MM.1S (cell line): ENCODE data around the gene FOXD4L6.
"Not testable (repeated sequence)": the region's sequence is repeated elsewhere in the genome, so short reads cannot be mapped to it uniquely, and the experiment has no call there.

Experiments
- DNase-seq: peaks from one replicate; pipeline ENCODE4 v3.0.0-alpha.2; 2015
- H2AFZ ChIP-seq: fragments of 300-600 bp; sonication (generic); 2 replicates; pipeline ENCODE4 v1.6.0; 2016; ENCODE audit warnings: antibody characterized with exemption, low read length
- H3F3A ChIP-seq: fragments of 300-600 bp; sonication (generic); 2 replicates; pipeline ENCODE4 v1.6.1; 2016; ENCODE audit warnings: mild to moderate bottlenecking, antibody characterized with exemption, low read length, moderate library complexity, mixed read lengths; ENCODE audit not compliant: insufficient read depth
- H3K27ac ChIP-seq: fragments of 300-600 bp; sonication (generic); 2 replicates; pipeline ENCODE4 v1.5.1; 2016; ENCODE audit warnings: mild to moderate bottlenecking, low read length
- H3K27me3 ChIP-seq: fragments of 300-600 bp; sonication (generic); replicated peaks from 2 replicates; pipeline ENCODE4 v1.6.0; 2016; ENCODE audit warnings: low read length; ENCODE audit not compliant: insufficient read depth
- H3K36me3 ChIP-seq: fragments of 300-600 bp; sonication (generic); replicated peaks from 2 replicates; pipeline ENCODE4 v1.6.1; 2016; ENCODE audit warnings: mild to moderate bottlenecking, low read length, mixed read lengths; ENCODE audit not compliant: insufficient read depth
- H3K4me1 ChIP-seq: fragments of 300-600 bp; sonication (generic); 2 replicates; pipeline ENCODE4 v1.6.1; 2016; ENCODE audit warnings: low read length, mixed read lengths
- H3K4me2 ChIP-seq: fragments of 300-600 bp; sonication (generic); 2 replicates; pipeline ENCODE4 v1.6.0; 2016; ENCODE audit warnings: low read depth, low read length
- H3K4me3 ChIP-seq: fragments of 300-600 bp; sonication (generic); 2 replicates; pipeline ENCODE4 v1.5.1; 2016; ENCODE audit warnings: low read length, mixed read lengths
- H3K79me2 ChIP-seq: fragments of 300-600 bp; sonication (generic); 2 replicates; pipeline ENCODE4 v1.6.1; 2016; ENCODE audit warnings: mixed run types, low read length, mixed read lengths
- H3K9ac ChIP-seq: fragments of 300-600 bp; sonication (generic); 2 replicates; pipeline ENCODE4 v1.6.1; 2016; ENCODE audit warnings: low read length, mixed read lengths
- H3K9me2 ChIP-seq: fragments of 300-600 bp; sonication (generic); replicated peaks from 2 replicates; pipeline ENCODE4 v1.6.1; 2016; ENCODE audit warnings: mild to moderate bottlenecking, low read length, mixed read lengths; ENCODE audit not compliant: insufficient read depth
- H3K9me3 ChIP-seq: fragments of 300-600 bp; sonication (generic); replicated peaks from 2 replicates; pipeline ENCODE4 v1.6.1; 2016; ENCODE audit warnings: mild to moderate bottlenecking, low read length, mixed read lengths; ENCODE audit not compliant: insufficient read depth
- H4K20me1 ChIP-seq: fragments of 300-600 bp; sonication (generic); 2 replicates; pipeline ENCODE4 v1.6.1; 2016; ENCODE audit warnings: mild to moderate bottlenecking, low read length, moderate library complexity, mixed read lengths; ENCODE audit not compliant: insufficient read depth

Gene FOXD4L6

DNA sequence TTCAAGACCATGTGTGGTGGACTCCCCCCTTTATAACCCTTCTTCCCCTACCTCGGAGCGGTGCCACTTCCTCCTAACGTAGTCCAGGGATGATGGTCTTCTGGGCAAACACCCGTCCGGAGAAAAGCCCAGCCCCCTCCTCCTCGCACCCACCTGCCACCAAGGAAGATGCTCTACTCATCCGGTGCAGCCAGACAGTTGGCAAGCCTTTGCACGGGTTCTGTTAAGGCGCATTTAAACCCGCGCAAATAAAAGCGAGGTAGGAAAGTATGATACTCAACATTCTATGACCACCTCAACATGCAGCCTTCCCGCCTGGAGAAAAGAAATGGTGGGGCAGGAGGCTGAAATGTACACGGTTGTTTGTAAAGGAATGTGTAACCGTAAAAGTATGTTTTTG is at the start of gene FOXD4L6:
FOXD4L6 (minus strand) TSS at position 101 of the 400 bp plus-strand sequence. CDS start 298 bp downstream, outside the sequence.
- DNase-seq, H3K27ac ChIP-seq, H3K4me3 ChIP-seq, H3K9me3 ChIP-seq, H3K4me2 ChIP-seq, H3K36me3 ChIP-seq, H4K20me1 ChIP-seq, H3K9ac ChIP-seq, H2AFZ ChIP-seq, H3K9me2 ChIP-seq, H3K4me1 ChIP-seq, H3K79me2 ChIP-seq, H3K27me3 ChIP-seq, H3F3A ChIP-seq: not testable (repeated sequence)

DNA sequence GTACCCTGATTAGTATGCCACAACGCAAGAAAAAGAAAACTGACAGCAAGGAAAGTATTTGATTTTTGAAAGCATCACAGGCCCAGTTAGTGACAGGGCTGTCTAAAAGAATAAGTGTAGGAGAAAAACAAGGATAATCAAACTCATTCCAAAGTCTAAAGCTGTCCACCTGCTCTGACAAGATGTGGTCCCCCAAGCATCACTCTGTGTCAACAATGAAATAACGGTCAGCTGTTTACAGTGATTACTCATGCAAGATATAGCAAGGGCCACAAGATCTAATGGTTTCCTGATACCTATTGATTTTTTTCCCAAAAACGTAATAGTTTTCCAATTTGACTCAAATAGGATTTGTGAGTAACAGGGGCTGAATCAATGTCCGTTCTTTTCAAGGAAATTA is 46.5 kb upstream of the FOXD4L6 start:
- not testable (repeated sequence) for H3K9me3 ChIP-seq, H3K79me2 ChIP-seq, H2AFZ ChIP-seq, H3F3A ChIP-seq, H3K9ac ChIP-seq, H3K36me3 ChIP-seq, H3K27ac ChIP-seq, DNase-seq, H3K4me3 ChIP-seq, H3K4me1 ChIP-seq, H3K27me3 ChIP-seq, H3K9me2 ChIP-seq, H3K4me2 ChIP-seq, H4K20me1 ChIP-seq

DNA sequence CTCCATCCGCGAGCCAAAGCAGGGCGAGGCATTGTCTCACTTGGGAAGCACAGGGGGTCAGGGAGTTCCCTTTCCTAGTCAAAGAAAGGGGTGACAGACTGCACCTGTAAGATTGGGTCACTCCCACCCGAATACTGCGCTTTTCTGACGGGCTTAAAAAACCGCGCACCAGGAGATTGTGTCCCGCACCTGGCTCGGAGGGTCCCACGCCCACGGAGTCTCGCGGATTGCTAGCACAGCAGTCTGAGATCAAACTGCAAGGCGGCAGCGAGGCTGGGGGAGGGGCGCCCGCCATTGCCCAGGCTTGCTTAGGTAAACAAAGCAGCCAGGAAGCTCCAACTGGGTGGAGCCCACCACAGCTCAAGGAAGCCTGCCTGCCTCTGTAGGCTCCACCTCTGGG is 21.6 kb upstream of the FOXD4L6 start:
- not testable (repeated sequence) for H4K20me1 ChIP-seq, H3F3A ChIP-seq, H3K27ac ChIP-seq, H3K27me3 ChIP-seq, H3K36me3 ChIP-seq, H2AFZ ChIP-seq, H3K4me1 ChIP-seq, DNase-seq, H3K4me3 ChIP-seq, H3K4me2 ChIP-seq, H3K9ac ChIP-seq, H3K9me3 ChIP-seq, H3K79me2 ChIP-seq, H3K9me2 ChIP-seq

DNA sequence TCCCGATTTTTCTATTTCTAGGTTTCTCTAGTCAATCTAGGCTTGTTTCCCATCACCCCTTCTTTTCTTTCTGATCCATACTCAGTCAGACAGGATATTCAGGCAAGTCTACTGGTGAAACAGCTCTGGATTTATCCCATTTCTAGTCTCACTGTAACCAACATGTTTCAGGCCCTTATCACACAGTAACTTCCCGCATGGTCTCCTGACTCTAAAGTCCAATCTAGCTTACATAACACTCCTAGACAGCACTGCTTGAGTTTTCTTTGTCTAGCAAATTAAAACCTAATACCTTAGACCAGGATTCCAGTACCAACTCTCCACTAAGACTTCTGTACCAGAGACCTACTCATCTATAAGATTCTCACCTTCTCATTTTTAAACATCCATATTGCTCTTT is 13.4 kb upstream of the FOXD4L6 start:
- H3K4me3 ChIP-seq, H3K27ac ChIP-seq, H4K20me1 ChIP-seq, H3K4me2 ChIP-seq, H3K36me3 ChIP-seq, H2AFZ ChIP-seq, H3K9ac ChIP-seq, H3K79me2 ChIP-seq, H3K27me3 ChIP-seq, DNase-seq, H3K4me1 ChIP-seq, H3K9me3 ChIP-seq, H3K9me2 ChIP-seq, H3F3A ChIP-seq: not testable (repeated sequence)

DNA sequence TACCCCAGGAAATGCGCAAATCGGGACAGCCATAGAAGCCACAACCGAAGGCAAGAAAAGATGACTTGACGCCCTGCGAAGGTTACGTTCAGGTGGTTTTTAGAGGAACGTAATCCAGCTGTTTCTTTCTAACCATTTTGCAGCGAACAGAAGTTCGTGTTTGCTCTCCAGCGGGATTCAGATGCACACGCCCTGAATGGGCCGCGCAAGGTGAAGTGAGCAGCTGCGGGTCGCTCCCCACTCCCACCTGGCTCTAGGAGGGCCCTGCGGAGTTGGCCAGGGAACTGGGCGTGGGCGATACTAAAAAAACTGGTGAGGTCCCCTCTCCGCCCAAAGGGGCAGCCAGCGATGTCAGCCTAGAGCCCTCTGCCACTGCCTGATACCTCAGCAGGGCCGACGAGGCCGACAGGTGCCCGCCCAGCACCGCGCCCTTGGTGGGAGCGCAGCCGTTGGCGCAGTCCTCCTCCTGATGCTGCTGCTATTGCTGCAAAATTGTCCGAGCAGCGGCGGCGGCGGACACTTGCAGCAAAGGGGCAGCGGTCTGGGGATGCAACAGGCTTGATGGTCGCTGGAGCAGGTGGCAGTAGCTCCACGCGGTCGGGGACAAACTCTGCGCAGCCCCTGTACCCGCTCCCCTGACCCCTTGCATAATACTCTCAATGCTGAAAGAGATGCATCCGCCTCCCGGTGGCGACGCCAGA is 1.6 kb downstream of the FOXD4L6 start:
- H3K4me3 ChIP-seq, H3F3A ChIP-seq, H3K9me2 ChIP-seq, H3K4me1 ChIP-seq, H3K9me3 ChIP-seq, H3K9ac ChIP-seq, H3K79me2 ChIP-seq, H2AFZ ChIP-seq, H3K27ac ChIP-seq, H3K36me3 ChIP-seq, H4K20me1 ChIP-seq, DNase-seq, H3K4me2 ChIP-seq, H3K27me3 ChIP-seq: not testable (repeated sequence)

DNA sequence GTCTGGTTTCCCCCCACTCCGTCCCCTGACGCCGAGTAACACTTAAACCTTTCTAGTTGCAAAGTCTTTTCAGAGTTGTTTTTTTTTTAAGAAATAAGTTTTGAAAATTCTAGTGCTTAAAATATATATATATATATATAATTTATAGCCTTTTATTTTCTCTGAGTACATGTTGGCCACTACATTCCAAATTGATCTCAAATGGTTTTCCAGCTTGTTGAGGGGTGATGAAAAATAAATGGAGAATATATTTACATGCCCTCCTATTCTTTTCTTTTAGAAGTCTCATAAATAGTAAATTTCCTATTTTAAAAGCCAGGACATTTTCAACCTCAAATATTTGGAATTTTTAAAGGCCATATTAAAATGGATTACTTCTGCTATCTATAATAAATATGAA is 2.5 kb downstream of the FOXD4L6 start:
- not testable (repeated sequence) for H3K36me3 ChIP-seq, H2AFZ ChIP-seq, H3K79me2 ChIP-seq, H4K20me1 ChIP-seq, H3K4me1 ChIP-seq, H3K4me2 ChIP-seq, H3K27ac ChIP-seq, H3F3A ChIP-seq, H3K27me3 ChIP-seq, H3K9ac ChIP-seq, H3K4me3 ChIP-seq, H3K9me3 ChIP-seq, H3K9me2 ChIP-seq, DNase-seq

DNA sequence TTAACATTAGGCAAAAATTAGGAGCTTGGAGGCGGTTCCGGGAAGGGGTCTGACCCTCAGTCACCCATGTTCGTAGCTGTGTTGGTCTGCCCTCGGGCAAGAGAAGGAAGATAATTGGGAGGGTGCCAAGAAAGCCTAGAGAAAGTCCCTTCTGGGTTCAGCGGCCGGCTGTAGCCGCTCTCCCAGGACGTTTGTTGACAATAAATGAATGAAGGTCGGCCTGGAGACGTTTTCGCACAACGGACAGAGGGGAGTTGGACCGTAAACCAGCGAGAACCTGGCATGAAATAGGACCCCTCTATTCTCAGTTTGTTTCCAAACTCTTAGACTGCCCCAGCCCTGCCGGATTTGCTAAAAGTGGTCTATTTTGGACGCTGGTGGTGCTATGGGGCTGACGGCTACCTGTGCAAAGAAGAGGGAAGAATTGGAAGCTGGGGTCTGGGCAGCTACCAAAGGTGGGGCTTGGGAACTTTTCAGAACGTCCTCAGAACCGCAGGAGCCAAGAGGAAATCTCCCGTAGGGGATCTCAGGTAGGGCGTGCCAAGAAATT is 3.3 kb downstream of the FOXD4L6 start:
- H3K9me3 ChIP-seq, DNase-seq, H4K20me1 ChIP-seq, H2AFZ ChIP-seq, H3K27ac ChIP-seq, H3K9me2 ChIP-seq, H3K9ac ChIP-seq, H3K27me3 ChIP-seq, H3K36me3 ChIP-seq, H3K4me3 ChIP-seq, H3K4me1 ChIP-seq, H3K79me2 ChIP-seq, H3F3A ChIP-seq, H3K4me2 ChIP-seq: not testable (repeated sequence)

DNA sequence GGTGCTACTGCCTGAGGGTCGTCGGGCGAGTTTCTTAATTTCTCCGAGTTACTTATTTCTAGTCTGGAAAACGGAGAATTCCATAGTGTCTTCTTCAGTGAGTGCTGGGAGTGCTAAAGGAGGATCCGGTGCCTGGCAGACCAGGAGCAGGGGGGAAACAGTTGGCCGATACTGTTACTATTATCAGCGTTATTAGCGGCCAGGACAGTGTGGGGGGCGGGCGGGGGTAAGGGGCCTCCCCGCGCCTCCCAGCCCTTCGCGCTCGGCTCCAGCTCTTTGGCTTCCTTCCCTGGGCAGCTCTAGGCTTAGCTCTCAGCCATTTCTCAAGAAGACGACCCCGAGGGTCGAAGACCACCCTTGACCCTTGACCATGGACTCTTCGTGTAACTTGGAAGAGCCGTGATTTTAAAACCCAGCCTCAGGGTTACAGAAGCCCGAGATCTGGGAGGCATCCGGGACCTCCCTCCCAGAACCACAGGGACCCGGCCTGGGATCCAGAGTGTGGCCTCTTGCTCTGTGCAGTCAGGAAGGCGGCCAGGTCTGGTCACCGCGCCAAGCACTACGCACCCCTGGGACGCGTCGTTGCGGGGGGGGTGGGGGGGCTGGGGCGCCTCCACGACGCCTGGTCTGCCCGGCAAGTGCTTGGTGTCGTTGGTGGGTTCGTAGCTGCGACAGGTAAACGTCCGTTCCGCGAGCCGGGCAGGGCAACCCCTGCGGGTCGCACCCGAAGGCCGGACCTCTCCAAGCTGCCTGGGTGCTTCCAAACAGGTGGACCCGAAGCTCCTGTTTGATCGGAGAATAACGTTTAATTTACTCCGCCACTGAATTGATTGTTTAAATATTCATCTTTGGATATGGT is 4.0 kb downstream of the FOXD4L6 start:
- not testable (repeated sequence) for H3K9ac ChIP-seq, H3K27ac ChIP-seq, H3K27me3 ChIP-seq, H3K4me1 ChIP-seq, H3F3A ChIP-seq, H3K4me3 ChIP-seq, H3K9me3 ChIP-seq, H3K9me2 ChIP-seq, DNase-seq, H3K4me2 ChIP-seq, H4K20me1 ChIP-seq, H3K36me3 ChIP-seq, H3K79me2 ChIP-seq, H2AFZ ChIP-seq
